Measurements from ENCODE around the gene PAX5. TPM values are rescaled to one million over a fixed set of nuclear protein-coding genes. Genes with fewer than 3 reads are reported as not detected.

The PAX5 gene
- total RNA-seq, 2 experiments from 2014 or later = 62.5 to 141 TPM

DNA sequence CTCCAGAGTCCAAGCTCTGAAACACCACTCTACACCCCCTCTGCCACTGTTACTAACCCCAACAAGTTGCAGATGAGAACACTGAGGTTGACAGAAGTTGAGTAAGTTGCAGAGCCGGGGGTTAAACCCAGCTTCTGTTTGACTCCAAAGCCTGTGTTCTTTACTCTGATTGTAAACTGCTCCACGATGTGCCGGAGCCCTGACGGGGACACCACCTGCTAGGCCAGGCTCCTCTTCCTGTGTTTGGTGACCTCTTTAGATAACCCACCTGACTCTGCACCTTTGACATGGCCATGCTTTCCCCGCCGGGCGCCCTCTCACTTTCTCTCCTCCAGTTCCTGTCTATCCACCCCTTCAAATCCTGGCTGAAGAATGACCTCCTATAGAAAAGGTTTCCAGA is 96.7 kb downstream of the PAX5 start:
- no peaks in the 10 kb centered on the region for H3K9me2 ChIP-seq (ENCODE audit: insufficient read depth, low read length)
- H3K4me1 ChIP-seq (ENCODE audit: insufficient read depth, low read length, poor library complexity, severe bottlenecking) = no peaks in the 10 kb centered on the region
- H3K36me3 ChIP-seq (ENCODE audit: insufficient read depth, low read length) = peaks cover 96% of the 10 kb centered on the region
- no peak for DNase-seq (ENCODE audit: low spot score)
- no TSS peak for BruUV-seq (replicated peaks)
- ChIA-PET POLR2A (interaction anchor here (0.6 to 1.1 kb wide), 2 partner anchors 20 to 64 kb away, joined by 3 to 5 read pairs; no protein-coding TSS in a partner anchor), CTCF (ENCODE audit: unreplicated experiment) (no interaction called here)
- H3K4me2 ChIP-seq (ENCODE audit: low read length) = no peak overlapping the region
- no peak overlapping the region for H3K4me3 ChIP-seq (ENCODE audit: low read depth, low read length, poor library complexity, severe bottlenecking)
- TF ChIP-seq, protein P1, sequence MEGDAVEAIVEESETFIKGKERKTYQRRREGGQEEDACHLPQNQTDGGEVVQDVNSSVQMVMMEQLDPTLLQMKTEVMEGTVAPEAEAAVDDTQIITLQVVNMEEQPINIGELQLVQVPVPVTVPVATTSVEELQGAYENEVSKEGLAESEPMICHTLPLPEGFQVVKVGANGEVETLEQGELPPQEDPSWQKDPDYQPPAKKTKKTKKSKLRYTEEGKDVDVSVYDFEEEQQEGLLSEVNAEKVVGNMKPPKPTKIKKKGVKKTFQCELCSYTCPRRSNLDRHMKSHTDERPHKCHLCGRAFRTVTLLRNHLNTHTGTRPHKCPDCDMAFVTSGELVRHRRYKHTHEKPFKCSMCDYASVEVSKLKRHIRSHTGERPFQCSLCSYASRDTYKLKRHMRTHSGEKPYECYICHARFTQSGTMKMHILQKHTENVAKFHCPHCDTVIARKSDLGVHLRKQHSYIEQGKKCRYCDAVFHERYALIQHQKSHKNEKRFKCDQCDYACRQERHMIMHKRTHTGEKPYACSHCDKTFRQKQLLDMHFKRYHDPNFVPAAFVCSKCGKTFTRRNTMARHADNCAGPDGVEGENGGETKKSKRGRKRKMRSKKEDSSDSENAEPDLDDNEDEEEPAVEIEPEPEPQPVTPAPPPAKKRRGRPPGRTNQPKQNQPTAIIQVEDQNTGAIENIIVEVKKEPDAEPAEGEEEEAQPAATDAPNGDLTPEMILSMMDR (conservative IDR thresholded peaks at IDR 0.05; ENCODE audit: low read length) = no peak
- TF ChIP-seq EZH2phosphoT487 (IDR thresholded peaks at IDR 0.05; ENCODE audit: borderline replicate concordance, low read depth, low read length) = no peak
- H3K79me2 ChIP-seq (ENCODE audit: insufficient read depth, low read depth, low read length) = no peaks in the 10 kb centered on the region; the same call in 1 of the 2 replicates
- intact Hi-C loops (cut with micrococcal nuclease; ENCODE audit: unreplicated experiment) = no loop called here
- H2AFZ ChIP-seq (ENCODE audit: low read length) = no peak overlapping the region
- no peaks in the 10 kb centered on the region for H4K20me1 ChIP-seq (ENCODE audit: insufficient read depth, low read length)
- no peaks in the 10 kb centered on the region; the same call in 1 of the 2 replicates for H3K9me3 ChIP-seq (ENCODE audit: low read length)
- no peak overlapping the region for H3K27ac ChIP-seq (ENCODE audit: low read depth, low read length, poor library complexity, severe bottlenecking)

DNA sequence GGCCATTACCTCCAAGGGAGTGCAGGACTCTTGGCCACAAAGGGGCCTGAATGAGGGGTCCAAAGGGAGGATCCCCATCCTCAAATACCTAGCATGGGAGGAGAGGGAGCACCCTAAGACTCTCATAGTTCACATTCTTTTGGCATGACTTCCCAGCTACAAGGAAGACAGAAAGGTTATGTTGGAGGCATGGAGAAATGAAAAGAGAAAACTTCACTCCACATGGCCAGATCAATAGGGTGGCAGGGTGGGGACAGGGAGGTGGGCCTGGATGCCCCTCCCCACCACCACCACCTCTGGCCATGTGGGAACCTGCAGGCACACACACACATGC is 97.6 kb downstream of the PAX5 start:
- Histone ChIP-seq H3K9me2 (ENCODE audit: insufficient read depth, low read length) (no peaks in the 10 kb centered on the region), H3K4me2 (ENCODE audit: low read length) (no peak overlapping the region), H3K4me3 (ENCODE audit: low read depth, low read length, poor library complexity, severe bottlenecking) (no peak overlapping the region), H4K20me1 (ENCODE audit: insufficient read depth, low read length) (no peaks in the 10 kb centered on the region), H3K36me3 (ENCODE audit: insufficient read depth, low read length) (peaks cover 96% of the 10 kb centered on the region), H3K79me2 (ENCODE audit: insufficient read depth, low read depth, low read length) (no peaks in the 10 kb centered on the region; the same call in 1 of the 2 replicates), H2AFZ (ENCODE audit: low read length) (no peak overlapping the region), H3K27ac (ENCODE audit: low read depth, low read length, poor library complexity, severe bottlenecking) (no peak overlapping the region), H3K9me3 (ENCODE audit: low read length) (no peaks in the 10 kb centered on the region; the same call in 1 of the 2 replicates), H3K4me1 (ENCODE audit: insufficient read depth, low read length, poor library complexity, severe bottlenecking) (no peaks in the 10 kb centered on the region)
- intact Hi-C loops (cut with micrococcal nuclease; ENCODE audit: unreplicated experiment) = no loop called here
- BruUV-seq (replicated peaks) = no TSS peak
- DNase-seq (ENCODE audit: low spot score) = no peak
- POLR2A ChIA-PET = no interaction called here
- CTCF ChIA-PET (ENCODE audit: unreplicated experiment) = no interaction called here
- TF ChIP-seq, protein P1 (conservative IDR thresholded peaks at IDR 0.05; ENCODE audit: low read length) = no peak
- no peak for TF ChIP-seq EZH2phosphoT487 (IDR thresholded peaks at IDR 0.05; ENCODE audit: borderline replicate concordance, low read depth, low read length)

DNA sequence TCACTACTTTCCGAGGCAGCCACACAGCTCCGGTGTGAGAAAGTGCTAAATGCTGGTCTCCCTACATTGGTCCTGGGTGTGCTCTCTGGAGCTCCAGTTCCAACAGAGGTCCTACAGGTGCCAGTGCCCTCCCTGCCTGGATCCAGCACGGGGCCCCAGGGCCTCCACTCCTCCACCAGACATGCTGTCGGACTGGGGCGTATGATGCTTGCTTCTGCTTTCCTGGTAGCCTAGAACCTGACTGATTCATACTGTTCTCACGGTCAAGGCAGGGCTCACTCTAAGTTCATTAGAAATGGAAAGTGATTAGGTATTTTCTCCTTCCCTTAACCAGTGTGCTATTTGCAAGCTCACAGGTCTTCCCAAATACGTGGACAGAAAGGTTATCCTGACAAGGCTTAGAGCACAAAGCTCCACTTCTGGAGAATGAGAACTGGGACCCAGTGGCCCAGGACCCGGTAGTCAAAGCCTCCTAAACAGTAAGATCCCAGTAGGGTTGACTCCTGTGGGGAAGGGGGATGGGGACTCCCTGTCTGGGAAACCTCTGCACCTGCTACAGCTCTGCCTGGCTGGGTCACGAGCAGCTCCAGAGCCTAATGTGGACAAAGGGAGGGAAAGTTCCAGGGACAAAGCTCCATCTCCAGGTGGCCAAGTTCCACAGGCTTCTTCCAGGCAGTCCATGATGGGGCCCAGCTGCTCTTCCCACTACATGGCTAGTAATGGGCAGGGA is 98.1 kb downstream of the PAX5 start:
- no peak overlapping the region for H3K4me3 ChIP-seq (ENCODE audit: low read depth, low read length, poor library complexity, severe bottlenecking)
- ChIA-PET POLR2A (no interaction called here), CTCF (ENCODE audit: unreplicated experiment) (no interaction called here)
- H2AFZ ChIP-seq (ENCODE audit: low read length) = no peak overlapping the region
- H4K20me1 ChIP-seq (ENCODE audit: insufficient read depth, low read length) = no peaks in the 10 kb centered on the region
- no peak for DNase-seq (ENCODE audit: low spot score)
- BruUV-seq (replicated peaks) = no TSS peak
- no peaks in the 10 kb centered on the region for H3K4me1 ChIP-seq (ENCODE audit: insufficient read depth, low read length, poor library complexity, severe bottlenecking)
- intact Hi-C loops (cut with micrococcal nuclease; ENCODE audit: unreplicated experiment) = no loop called here
- H3K36me3 ChIP-seq (ENCODE audit: insufficient read depth, low read length) = peaks cover 96% of the 10 kb centered on the region
- TF ChIP-seq EZH2phosphoT487 (IDR thresholded peaks at IDR 0.05; ENCODE audit: borderline replicate concordance, low read depth, low read length) = no peak
- TF ChIP-seq, protein P1 (conservative IDR thresholded peaks at IDR 0.05; ENCODE audit: low read length) = no peak
- no peaks in the 10 kb centered on the region for H3K9me2 ChIP-seq (ENCODE audit: insufficient read depth, low read length)
- no peaks in the 10 kb centered on the region; the same call in 1 of the 2 replicates for H3K9me3 ChIP-seq (ENCODE audit: low read length)
- no peaks in the 10 kb centered on the region; the same call in 1 of the 2 replicates for H3K79me2 ChIP-seq (ENCODE audit: insufficient read depth, low read depth, low read length)
- H3K27ac ChIP-seq (ENCODE audit: low read depth, low read length, poor library complexity, severe bottlenecking) = no peak overlapping the region
- no peak overlapping the region for H3K4me2 ChIP-seq (ENCODE audit: low read length)
